H1 (cell line): ENCODE results near the gene DAAM1. TPM values are rescaled to one million over a fixed set of nuclear protein-coding genes. Genes with fewer than 3 reads are reported as not detected.

Experiments
- CTBP2 ChIP-seq: IDR thresholded peaks from 2 replicates; pipeline ENCODE4 v1.7.0; 2011; ENCODE audit warnings: borderline replicate concordance, mild to moderate bottlenecking, moderate library complexity, mixed read lengths, low read length; ENCODE audit not compliant: insufficient read depth, insufficient read length
- EGR1 ChIP-seq: IDR thresholded peaks from 2 replicates; pipeline ENCODE4 v1.6.1; 2011; ENCODE audit warnings: low read depth, low read length, borderline replicate concordance
- HDAC2 ChIP-seq, 2 experiments: fragments of 300-600 bp in 1 of 2; sonication (generic) in 1 of 2; IDR thresholded peaks; 2 replicates each; pipeline ENCODE4 v1.6.1; 2011 to 2012; ENCODE audit warnings: low read depth in 2 of 2, low read length in 2 of 2, mild to moderate bottlenecking in 2 of 2, moderate library complexity in 2 of 2, borderline replicate concordance in 1 of 2, inconsistent platforms in 1 of 2
- KDM1A ChIP-seq: fragments of 200-600, 300-600 bp; sonication (generic); IDR thresholded peaks from 2 replicates; pipeline ENCODE4 v1.7.1; 2016; ENCODE audit warnings: mild to moderate bottlenecking, low read length, borderline replicate concordance
- polyA plus RNA-seq, 7 experiments: library from polyadenylated mRNA; depleted of rRNA in 3 of 7; stranded (reverse) in 5 of 7; unstranded in 2 of 7; fragments of >200 nt in 5 of 7; fragments of 200-250 nt in 2 of 7; gene quantifications; 1 replicate in 5 of 7; 2 replicates in 1 of 7; 4 replicates in 1 of 7; pipeline versions ENCODE4 v1.2.1 to v1.2.3, GENCODE V29; 2011 to 2013; ENCODE audit warnings: missing spikeins in 2 of 7, mixed read lengths in 2 of 7
- total RNA-seq: library from RNA; stranded (reverse); fragmentation: NEBNext Ultra II Directional; extraction: Animal tissue kit (Norgen Biotek cat#: 25700); gene quantifications from 2 replicates; pipeline ENCODE4 v1.2.1, GENCODE V29; 2021
- TF ChIP-seq, protein P1 (sequence below): fragments of 300-600 bp; sonication (generic); IDR thresholded peaks from 2 replicates; pipeline ENCODE4 v1.7.1; 2012; ENCODE audit warnings: low read length, moderate library complexity, mild to moderate bottlenecking, inconsistent platforms; ENCODE audit not compliant: insufficient replicate concordance

The DAAM1 gene
- total and polyA plus RNA-seq, 2 of the 8 experiments (the other 6 are each of a cell fraction or from before 2014, with no cell fraction given) = 5.0 to 44.9 TPM

- TF ChIP-seq, protein P1, sequence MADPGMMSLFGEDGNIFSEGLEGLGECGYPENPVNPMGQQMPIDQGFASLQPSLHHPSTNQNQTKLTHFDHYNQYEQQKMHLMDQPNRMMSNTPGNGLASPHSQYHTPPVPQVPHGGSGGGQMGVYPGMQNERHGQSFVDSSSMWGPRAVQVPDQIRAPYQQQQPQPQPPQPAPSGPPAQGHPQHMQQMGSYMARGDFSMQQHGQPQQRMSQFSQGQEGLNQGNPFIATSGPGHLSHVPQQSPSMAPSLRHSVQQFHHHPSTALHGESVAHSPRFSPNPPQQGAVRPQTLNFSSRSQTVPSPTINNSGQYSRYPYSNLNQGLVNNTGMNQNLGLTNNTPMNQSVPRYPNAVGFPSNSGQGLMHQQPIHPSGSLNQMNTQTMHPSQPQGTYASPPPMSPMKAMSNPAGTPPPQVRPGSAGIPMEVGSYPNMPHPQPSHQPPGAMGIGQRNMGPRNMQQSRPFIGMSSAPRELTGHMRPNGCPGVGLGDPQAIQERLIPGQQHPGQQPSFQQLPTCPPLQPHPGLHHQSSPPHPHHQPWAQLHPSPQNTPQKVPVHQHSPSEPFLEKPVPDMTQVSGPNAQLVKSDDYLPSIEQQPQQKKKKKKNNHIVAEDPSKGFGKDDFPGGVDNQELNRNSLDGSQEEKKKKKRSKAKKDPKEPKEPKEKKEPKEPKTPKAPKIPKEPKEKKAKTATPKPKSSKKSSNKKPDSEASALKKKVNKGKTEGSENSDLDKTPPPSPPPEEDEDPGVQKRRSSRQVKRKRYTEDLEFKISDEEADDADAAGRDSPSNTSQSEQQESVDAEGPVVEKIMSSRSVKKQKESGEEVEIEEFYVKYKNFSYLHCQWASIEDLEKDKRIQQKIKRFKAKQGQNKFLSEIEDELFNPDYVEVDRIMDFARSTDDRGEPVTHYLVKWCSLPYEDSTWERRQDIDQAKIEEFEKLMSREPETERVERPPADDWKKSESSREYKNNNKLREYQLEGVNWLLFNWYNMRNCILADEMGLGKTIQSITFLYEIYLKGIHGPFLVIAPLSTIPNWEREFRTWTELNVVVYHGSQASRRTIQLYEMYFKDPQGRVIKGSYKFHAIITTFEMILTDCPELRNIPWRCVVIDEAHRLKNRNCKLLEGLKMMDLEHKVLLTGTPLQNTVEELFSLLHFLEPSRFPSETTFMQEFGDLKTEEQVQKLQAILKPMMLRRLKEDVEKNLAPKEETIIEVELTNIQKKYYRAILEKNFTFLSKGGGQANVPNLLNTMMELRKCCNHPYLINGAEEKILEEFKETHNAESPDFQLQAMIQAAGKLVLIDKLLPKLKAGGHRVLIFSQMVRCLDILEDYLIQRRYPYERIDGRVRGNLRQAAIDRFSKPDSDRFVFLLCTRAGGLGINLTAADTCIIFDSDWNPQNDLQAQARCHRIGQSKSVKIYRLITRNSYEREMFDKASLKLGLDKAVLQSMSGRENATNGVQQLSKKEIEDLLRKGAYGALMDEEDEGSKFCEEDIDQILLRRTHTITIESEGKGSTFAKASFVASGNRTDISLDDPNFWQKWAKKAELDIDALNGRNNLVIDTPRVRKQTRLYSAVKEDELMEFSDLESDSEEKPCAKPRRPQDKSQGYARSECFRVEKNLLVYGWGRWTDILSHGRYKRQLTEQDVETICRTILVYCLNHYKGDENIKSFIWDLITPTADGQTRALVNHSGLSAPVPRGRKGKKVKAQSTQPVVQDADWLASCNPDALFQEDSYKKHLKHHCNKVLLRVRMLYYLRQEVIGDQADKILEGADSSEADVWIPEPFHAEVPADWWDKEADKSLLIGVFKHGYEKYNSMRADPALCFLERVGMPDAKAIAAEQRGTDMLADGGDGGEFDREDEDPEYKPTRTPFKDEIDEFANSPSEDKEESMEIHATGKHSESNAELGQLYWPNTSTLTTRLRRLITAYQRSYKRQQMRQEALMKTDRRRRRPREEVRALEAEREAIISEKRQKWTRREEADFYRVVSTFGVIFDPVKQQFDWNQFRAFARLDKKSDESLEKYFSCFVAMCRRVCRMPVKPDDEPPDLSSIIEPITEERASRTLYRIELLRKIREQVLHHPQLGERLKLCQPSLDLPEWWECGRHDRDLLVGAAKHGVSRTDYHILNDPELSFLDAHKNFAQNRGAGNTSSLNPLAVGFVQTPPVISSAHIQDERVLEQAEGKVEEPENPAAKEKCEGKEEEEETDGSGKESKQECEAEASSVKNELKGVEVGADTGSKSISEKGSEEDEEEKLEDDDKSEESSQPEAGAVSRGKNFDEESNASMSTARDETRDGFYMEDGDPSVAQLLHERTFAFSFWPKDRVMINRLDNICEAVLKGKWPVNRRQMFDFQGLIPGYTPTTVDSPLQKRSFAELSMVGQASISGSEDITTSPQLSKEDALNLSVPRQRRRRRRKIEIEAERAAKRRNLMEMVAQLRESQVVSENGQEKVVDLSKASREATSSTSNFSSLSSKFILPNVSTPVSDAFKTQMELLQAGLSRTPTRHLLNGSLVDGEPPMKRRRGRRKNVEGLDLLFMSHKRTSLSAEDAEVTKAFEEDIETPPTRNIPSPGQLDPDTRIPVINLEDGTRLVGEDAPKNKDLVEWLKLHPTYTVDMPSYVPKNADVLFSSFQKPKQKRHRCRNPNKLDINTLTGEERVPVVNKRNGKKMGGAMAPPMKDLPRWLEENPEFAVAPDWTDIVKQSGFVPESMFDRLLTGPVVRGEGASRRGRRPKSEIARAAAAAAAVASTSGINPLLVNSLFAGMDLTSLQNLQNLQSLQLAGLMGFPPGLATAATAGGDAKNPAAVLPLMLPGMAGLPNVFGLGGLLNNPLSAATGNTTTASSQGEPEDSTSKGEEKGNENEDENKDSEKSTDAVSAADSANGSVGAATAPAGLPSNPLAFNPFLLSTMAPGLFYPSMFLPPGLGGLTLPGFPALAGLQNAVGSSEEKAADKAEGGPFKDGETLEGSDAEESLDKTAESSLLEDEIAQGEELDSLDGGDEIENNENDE = no peak
- no peak for TF ChIP-seq HDAC2 (IDR thresholded peaks at IDR 0.05; ENCODE audit: borderline replicate concordance in 1 of 2, low read depth in 2 of 2, low read length in 2 of 2)
- TF ChIP-seq EGR1 = no peak
- no peak for TF ChIP-seq KDM1A
- no peak for TF ChIP-seq CTBP2
Observed at GRCh38 chr14:59355091-59355490, 166.6 kb downstream of the DAAM1 start (continued).
